CD4-positive, alpha-beta memory T cell (primary cell): ENCODE measurements around the gene SMC4. TPM values are rescaled to one million over a fixed set of nuclear protein-coding genes. Genes with fewer than 3 reads are reported as not detected.

Source experiments
- CTCF ChIA-PET: fragments of 350-600 bp; sonication (Branson Sonifier 250); formaldehyde crosslinking; loops from one replicate; lab custom pipeline; 2021; ENCODE audit warnings: inconsistent platforms; ENCODE audit not compliant: partially characterized antibody; lab: Charles Lee
- POLR2A ChIA-PET: fragments of 350-600 bp; sonication (Branson Sonifier 250); formaldehyde crosslinking; loops from one replicate; lab custom pipeline; 2021; ENCODE audit not compliant: partially characterized antibody; lab: Charles Lee
- DNase-seq, 5 donors: peaks; one replicate each; pipeline versions ENCODE4 v3.0.0 to v3.0.0-alpha.2; 2020 to 2022; ENCODE audit warnings: mixed read lengths in 1 of 5
- H3K27ac ChIP-seq: one replicate; pipeline ENCODE4 v1.7.0; 2013; ENCODE audit warnings: low read depth, low read length
- H3K27me3 ChIP-seq: 2 replicates; pipeline ENCODE4 v1.7.0; 2013; ENCODE audit warnings: mild to moderate bottlenecking, low read length, moderate library complexity; ENCODE audit not compliant: insufficient read depth
- H3K36me3 ChIP-seq: 2 replicates; pipeline ENCODE4 v1.7.0; 2013; ENCODE audit warnings: mild to moderate bottlenecking, low read length, moderate library complexity; ENCODE audit not compliant: insufficient read depth
- H3K4me1 ChIP-seq: 2 replicates; pipeline ENCODE4 v1.7.0; 2013; ENCODE audit warnings: mild to moderate bottlenecking, low read length, moderate library complexity; ENCODE audit not compliant: insufficient read depth
- H3K4me3 ChIP-seq, 2 donors: one replicate each; pipeline ENCODE4 v1.7.0; 2013; ENCODE audit warnings: low read length in 2 of 2, mild to moderate bottlenecking in 1 of 2
- H3K9me3 ChIP-seq, 2 donors: one replicate each; pipeline ENCODE4 v1.7.0; 2013; ENCODE audit warnings: low read length in 2 of 2, control low read depth in 1 of 2; ENCODE audit not compliant: control insufficient read depth in 1 of 2
- H3K27ac Mint-ChIP-seq, 7 donors: one replicate each; pipeline ENCODE4 v1.8.0; 2020 to 2021; ENCODE audit warnings: mixed read lengths in 7 of 7, mild to moderate bottlenecking in 6 of 7, inconsistent platforms in 3 of 7, moderate library complexity in 3 of 7
- H3K27me3 Mint-ChIP-seq, 2 donors: one replicate each; pipeline ENCODE4 v1.8.0; 2020 to 2021; ENCODE audit warnings: mixed read lengths in 2 of 2
- H3K36me3 Mint-ChIP-seq, 2 donors: one replicate each; pipeline ENCODE4 v1.8.0; 2020 to 2021; ENCODE audit warnings: mixed read lengths in 2 of 2, inconsistent platforms in 1 of 2, mild to moderate bottlenecking in 1 of 2
- H3K4me1 Mint-ChIP-seq, 4 donors: one replicate each; pipeline ENCODE4 v1.8.0; 2020 to 2021; ENCODE audit warnings: mixed read lengths in 4 of 4, mild to moderate bottlenecking in 1 of 4
- H3K4me3 Mint-ChIP-seq, 8 donors: one replicate each; pipeline ENCODE4 v1.8.0; 2020 to 2021; ENCODE audit warnings: mixed read lengths in 8 of 8, mild to moderate bottlenecking in 7 of 8, moderate library complexity in 6 of 8, inconsistent platforms in 3 of 8
- H3K9me3 Mint-ChIP-seq, 8 donors: one replicate each; pipeline ENCODE4 v1.8.0; 2020 to 2021; ENCODE audit warnings: mixed read lengths in 8 of 8, mild to moderate bottlenecking in 5 of 8, inconsistent platforms in 3 of 8, moderate library complexity in 1 of 8
- intact Hi-C: fragments of 100-400 bp; cut with micrococcal nuclease; formaldehyde crosslinking; loops from one replicate; pipeline ENCODE4 v1.15.1; 2023
- polyA plus RNA-seq, 2 donors: library from polyadenylated mRNA; unstranded; fragments of 300-500 nt; fragmentation: Illumina TruSeq; gene quantifications; one replicate each; pipeline ENCODE4 v1.2.3, GENCODE V29; 2021
- total RNA-seq, 2 experiments: library from RNA; stranded (reverse); gene quantifications; one replicate each; pipeline ENCODE4 v1.2.3, GENCODE V29; 2021

The SMC4 gene
- total and polyA plus RNA-seq, 4 experiments from 2014 or later, result 33.2 to 74.3 (median 66.7) TPM

DNA sequence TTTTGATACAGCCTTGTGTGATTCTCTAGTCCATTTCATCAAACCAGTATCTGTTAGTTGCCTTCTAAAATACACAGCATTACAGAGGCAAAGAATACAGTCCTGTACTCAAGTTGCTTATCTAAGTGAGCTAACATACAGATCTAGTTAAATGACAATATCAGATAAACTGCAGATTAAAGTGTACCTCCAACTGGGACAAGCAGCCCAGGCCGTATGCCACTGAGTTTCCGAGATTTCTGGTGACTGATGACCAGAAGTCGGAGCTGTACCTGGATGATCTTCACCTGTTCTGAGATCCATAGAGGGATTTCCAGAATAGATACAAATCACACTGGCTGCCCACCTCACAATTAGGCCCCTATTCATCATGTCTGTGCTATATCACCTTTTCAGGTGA lies 56.4 kb downstream of the SMC4 start:
- Mint-ChIP-seq H3K27ac (no peak overlapping the region), H3K27me3 (peaks cover 0 to 2% of the 10 kb centered on the region in 2 donors), H3K4me1 (no peaks in the 10 kb centered on the region), H3K4me3 (no peak overlapping the region), H3K9me3 (no peaks in the 10 kb centered on the region), H3K36me3 (no peaks in the 10 kb centered on the region)
- DNase-seq, result no peak
- H3K36me3 ChIP-seq, result no peaks in the 10 kb centered on the region
- intact Hi-C loops, result no loop called here
- no peak overlapping the region for H3K4me3 ChIP-seq
- H3K27ac ChIP-seq, result no peak overlapping the region
- CTCF ChIA-PET, result no interaction called here
- no peaks in the 10 kb centered on the region for H3K9me3 ChIP-seq
- H3K27me3 ChIP-seq, result no peaks in the 10 kb centered on the region
- no peaks in the 10 kb centered on the region for H3K4me1 ChIP-seq
- POLR2A ChIA-PET, result no interaction called here

DNA sequence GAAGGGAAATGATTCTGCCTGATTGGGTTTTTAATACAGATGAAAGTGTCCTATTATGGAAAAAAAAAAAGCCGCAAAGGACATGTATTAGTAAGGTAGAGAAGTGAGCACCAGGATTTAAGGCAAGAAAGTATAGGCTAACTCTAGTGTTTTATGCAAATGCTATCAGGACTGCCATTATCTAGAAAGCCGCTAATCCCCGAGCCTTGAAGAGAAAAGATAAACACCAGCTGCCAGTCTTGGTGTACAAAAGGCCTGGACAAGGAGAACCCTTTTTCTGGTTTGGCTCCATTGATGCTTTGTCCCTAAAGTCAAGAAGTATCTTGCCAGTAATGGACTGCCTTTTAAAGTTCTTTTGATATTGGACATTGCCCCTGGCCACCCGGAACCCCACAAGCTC lies 58.7 kb downstream of the SMC4 start:
- no peaks in the 10 kb centered on the region for H3K27me3 ChIP-seq
- intact Hi-C loops, result no loop called here
- no peaks in the 10 kb centered on the region for H3K9me3 Mint-ChIP-seq
- no peaks in the 10 kb centered on the region for H3K4me1 ChIP-seq
- no peak overlapping the region for H3K4me3 ChIP-seq
- no peaks in the 10 kb centered on the region for H3K36me3 Mint-ChIP-seq
- no peak overlapping the region for H3K4me3 Mint-ChIP-seq
- POLR2A ChIA-PET, result no interaction called here
- H3K4me1 Mint-ChIP-seq, result no peaks in the 10 kb centered on the region
- CTCF ChIA-PET, result no interaction called here
- peaks cover 6% of the 10 kb centered on the region in 2 donors for H3K27me3 Mint-ChIP-seq
- H3K9me3 ChIP-seq, result no peaks in the 10 kb centered on the region
- DNase-seq, result no peak
- no peak overlapping the region for H3K27ac ChIP-seq
- H3K36me3 ChIP-seq, result no peaks in the 10 kb centered on the region
- peak overlapping the region in 1 of 7 donors; percentile 48 for H3K27ac Mint-ChIP-seq

DNA sequence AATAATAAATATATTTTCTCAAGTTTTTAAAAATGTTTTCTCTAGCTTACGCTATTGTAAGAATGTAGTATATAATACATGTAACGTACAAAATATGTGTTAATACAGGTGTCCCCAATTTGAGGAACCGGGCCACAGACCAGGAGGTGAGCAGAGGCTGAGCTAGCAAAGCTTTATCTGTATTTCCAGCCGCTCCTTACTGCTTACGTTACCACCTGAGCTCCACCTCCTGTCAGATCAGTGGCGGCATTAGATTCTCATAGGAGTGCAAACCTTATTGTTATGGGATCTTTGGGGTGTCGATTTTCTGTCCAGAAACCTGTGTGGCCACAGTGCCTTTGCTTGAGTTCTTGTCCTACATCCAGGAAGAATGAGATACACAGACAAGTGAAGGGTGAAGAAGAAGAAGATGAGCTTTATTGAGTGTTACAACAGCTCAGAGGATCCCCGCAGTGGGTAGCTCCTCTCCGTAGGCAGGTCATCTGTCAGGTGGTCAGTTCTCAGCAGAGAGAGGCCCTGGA lies 60.1 kb downstream of the SMC4 start:
- Mint-ChIP-seq H3K27ac (no peak overlapping the region), H3K4me3 (no peak overlapping the region), H3K27me3 (peaks cover 9 to 11% of the 10 kb centered on the region in 2 donors), H3K36me3 (no peaks in the 10 kb centered on the region), H3K4me1 (no peaks in the 10 kb centered on the region), H3K9me3 (no peaks in the 10 kb centered on the region)
- POLR2A ChIA-PET, result interaction anchor here (1.3 kb wide), 1 partner anchor 10 kb away, joined by 7 read pairs; the partner anchor contains the start of gene TRIM59
- no peaks in the 10 kb centered on the region for H3K36me3 ChIP-seq
- no peak overlapping the region for H3K27ac ChIP-seq
- CTCF ChIA-PET, result interaction anchor here (1.3 kb wide), 1 partner anchor 10 kb away, joined by 5 read pairs; the partner anchor contains the start of gene TRIM59
- no peak overlapping the region for H3K4me3 ChIP-seq
- no peak for DNase-seq
- H3K9me3 ChIP-seq, result no peaks in the 10 kb centered on the region
- intact Hi-C loops, result no loop called here
- no peaks in the 10 kb centered on the region for H3K27me3 ChIP-seq
- H3K4me1 ChIP-seq, result no peaks in the 10 kb centered on the region

DNA sequence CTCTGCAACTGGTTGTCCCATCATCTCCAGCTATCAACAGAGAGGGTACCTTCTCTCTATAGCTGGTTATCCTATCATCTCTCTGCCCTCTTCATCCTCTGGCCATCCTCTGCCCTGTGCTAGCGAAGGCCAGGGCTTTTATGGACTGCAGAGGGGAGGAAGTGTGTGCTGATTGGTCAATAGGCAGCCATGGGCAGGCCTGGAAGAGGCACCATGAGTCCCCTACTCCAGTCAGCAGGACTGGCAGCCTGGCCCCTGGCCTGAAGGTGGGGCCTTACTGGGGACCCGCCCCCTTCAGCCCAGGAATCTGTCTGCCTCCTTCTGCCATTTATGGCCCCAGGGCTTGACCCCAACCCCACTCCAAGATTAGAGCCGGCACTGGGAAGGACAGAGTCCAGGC lies 60.6 kb downstream of the SMC4 start:
- POLR2A ChIA-PET, result interaction anchor here (1.3 kb wide), 1 partner anchor 10 kb away, joined by 7 read pairs; the partner anchor contains the start of gene TRIM59
- CTCF ChIA-PET, result no interaction called here

DNA sequence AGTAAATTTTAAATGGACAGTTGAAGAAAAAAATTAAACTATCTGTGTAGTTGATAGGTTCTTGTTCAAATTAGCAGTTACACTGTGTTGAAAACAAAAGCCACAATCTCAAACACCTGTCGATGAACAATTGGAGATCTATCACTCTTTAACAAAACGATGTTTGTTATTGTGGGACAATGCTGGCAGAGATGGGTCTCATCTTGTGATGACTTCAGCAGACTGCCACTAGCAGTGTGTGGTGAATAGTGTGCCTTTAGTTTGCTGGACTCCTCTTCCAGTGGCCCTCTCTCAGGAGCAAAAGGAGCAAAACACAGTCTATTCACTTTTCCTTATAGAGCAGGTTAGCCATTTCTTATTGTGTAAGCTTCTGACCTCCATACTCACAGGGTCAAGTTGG lies 64.9 kb downstream of the SMC4 start:
- Mint-ChIP-seq H3K27me3 (peaks cover 17 to 20% of the 10 kb centered on the region in 2 donors), H3K4me1 (no peaks in the 10 kb centered on the region), H3K9me3 (peaks cover 0 to 7% (median 2%) of the 10 kb centered on the region in 8 donors), H3K27ac (no peak overlapping the region), H3K4me3 (no peak overlapping the region), H3K36me3 (peaks cover 0 to 6% of the 10 kb centered on the region in 2 donors)
- H3K4me3 ChIP-seq, result no peak overlapping the region
- no peak for DNase-seq
- no peaks in the 10 kb centered on the region for H3K9me3 ChIP-seq
- no peaks in the 10 kb centered on the region for H3K36me3 ChIP-seq
- intact Hi-C loops, result no loop called here
- no peaks in the 10 kb centered on the region for H3K4me1 ChIP-seq
- H3K27ac ChIP-seq, result no peak overlapping the region
- POLR2A ChIA-PET, result no interaction called here
- CTCF ChIA-PET, result interaction anchor here (0.6 kb wide), 1 partner anchor 43 kb away, joined by 3 read pairs; no protein-coding TSS in a partner anchor
- H3K27me3 ChIP-seq, result no peaks in the 10 kb centered on the region

More for the DNA sequence above, 60.6 kb downstream of the SMC4 start:
- Mint-ChIP-seq H3K27me3 (peaks cover 9 to 12% of the 10 kb centered on the region in 2 donors), H3K4me1 (no peaks in the 10 kb centered on the region), H3K4me3 (no peak overlapping the region), H3K9me3 (no peaks in the 10 kb centered on the region), H3K27ac (peak overlapping the region in 1 of 7 donors; percentile 6), H3K36me3 (no peaks in the 10 kb centered on the region)
- no peaks in the 10 kb centered on the region for H3K9me3 ChIP-seq
- no peak overlapping the region for H3K4me3 ChIP-seq
- no peak overlapping the region for H3K27ac ChIP-seq
- H3K4me1 ChIP-seq, result no peaks in the 10 kb centered on the region
- intact Hi-C loops, result no loop called here
- DNase-seq, result no peak
- no peaks in the 10 kb centered on the region for H3K36me3 ChIP-seq
- H3K27me3 ChIP-seq, result no peaks in the 10 kb centered on the region

DNA sequence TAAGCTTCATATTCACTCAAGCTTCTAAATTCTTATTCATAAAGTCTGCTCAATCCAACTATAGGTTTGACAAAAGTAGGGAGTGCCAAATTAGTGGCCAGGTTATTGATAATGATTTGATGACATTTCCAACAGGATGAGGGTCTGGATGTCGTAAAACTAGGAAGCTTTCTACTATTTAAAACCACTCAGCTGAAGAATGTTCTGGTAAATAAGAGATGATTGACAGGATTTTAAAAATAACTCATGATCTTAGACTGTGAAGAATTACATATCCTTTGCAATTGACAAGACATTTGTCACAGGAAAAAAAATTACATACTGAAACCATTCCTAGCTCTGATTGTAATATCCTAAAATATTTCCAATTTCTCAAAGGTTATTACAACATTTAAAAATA lies 65.5 kb downstream of the SMC4 start:
- Histone ChIP-seq H3K4me3 (no peak overlapping the region), H3K27me3 (no peaks in the 10 kb centered on the region), H3K9me3 (no peaks in the 10 kb centered on the region), H3K4me1 (no peaks in the 10 kb centered on the region), H3K36me3 (no peaks in the 10 kb centered on the region), H3K27ac (no peak overlapping the region)
- CTCF ChIA-PET, result interaction anchor here (0.6 to 0.8 kb wide), 2 partner anchors 21 to 42 kb away, joined by 3 read pairs; no protein-coding TSS in a partner anchor
- no peaks in the 10 kb centered on the region for H3K4me1 Mint-ChIP-seq
- peaks cover 2 to 13% of the 10 kb centered on the region in 2 donors for H3K36me3 Mint-ChIP-seq
- no peak for DNase-seq
- H3K9me3 Mint-ChIP-seq, result peaks cover 3 to 13% (median 8%) of the 10 kb centered on the region in 8 donors
- intact Hi-C loops, result no loop called here
- peaks cover 21 to 25% of the 10 kb centered on the region in 2 donors for H3K27me3 Mint-ChIP-seq
- POLR2A ChIA-PET, result no interaction called here
- H3K27ac Mint-ChIP-seq, result no peak overlapping the region
- H3K4me3 Mint-ChIP-seq, result no peak overlapping the region

DNA sequence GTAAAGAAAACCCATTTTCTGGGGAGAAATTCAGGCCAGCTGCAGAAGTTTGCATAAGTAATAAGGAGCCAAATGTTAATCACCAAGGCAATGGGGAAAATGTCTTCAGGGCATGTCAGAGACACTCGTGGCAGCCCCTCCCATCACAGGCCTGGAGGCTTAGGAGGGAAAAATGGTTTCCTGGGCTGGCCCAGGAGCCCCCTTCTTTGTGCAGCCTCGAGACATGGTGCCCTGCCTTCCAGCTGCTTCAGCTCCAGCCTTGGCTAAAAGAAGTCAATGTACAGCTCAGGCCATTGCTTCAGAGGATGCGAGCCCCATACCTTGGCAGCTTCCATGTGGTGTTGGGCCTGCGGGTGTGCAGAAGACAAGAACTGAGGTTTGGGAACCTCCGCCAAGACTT lies 70.7 kb downstream of the SMC4 start:
- Histone ChIP-seq H3K9me3 (no peaks in the 10 kb centered on the region), H3K4me1 (no peaks in the 10 kb centered on the region), H3K36me3 (no peaks in the 10 kb centered on the region), H3K27me3 (no peaks in the 10 kb centered on the region), H3K4me3 (no peak overlapping the region), H3K27ac (no peak overlapping the region)
- H3K27me3 Mint-ChIP-seq, result peaks cover 12 to 21% of the 10 kb centered on the region in 2 donors
- H3K4me1 Mint-ChIP-seq, result no peaks in the 10 kb centered on the region
- no peak overlapping the region for H3K4me3 Mint-ChIP-seq
- ChIA-PET CTCF (no interaction called here), POLR2A (no interaction called here)
- intact Hi-C loops, result no loop called here
- no peak for DNase-seq
- peaks cover 5 to 28% (median 17%) of the 10 kb centered on the region in 8 donors for H3K9me3 Mint-ChIP-seq
- H3K36me3 Mint-ChIP-seq, result peaks cover 2 to 13% of the 10 kb centered on the region in 2 donors
- no peak overlapping the region for H3K27ac Mint-ChIP-seq
